RWPE1 (cell line): ENCODE measurements around the gene GRIA4.

Experiments used
- CTCF ChIA-PET: fragments of 350-600 bp; sonication (Branson Sonifier 250); formaldehyde crosslinking; extraction: SDS; loops from one replicate; lab custom pipeline; 2021; lab: Yijun Ruan, JAX
- POLR2A ChIA-PET: fragments of 400-600 bp; formaldehyde crosslinking; extraction: SDS; loops from one replicate; lab custom pipeline; 2020; ENCODE audit warnings: antibody characterized with exemption; ENCODE audit not compliant: low non-redundant PET; lab: Yijun Ruan, JAX
- DNase-seq: peaks from one replicate; pipeline ENCODE4 v3.0.0; 2012; ENCODE audit warnings: low spot score
- H3K27ac ChIP-seq: fragments of 450-650 bp; 2 replicates; pipeline ENCODE4 v1.5.1; 2017
- CTCF ChIP-seq: fragments of 450-650 bp; conservative IDR thresholded peaks from 2 replicates; pipeline ENCODE4 v1.5.1; 2017; ENCODE audit warnings: low read depth, mild to moderate bottlenecking

The GRIA4 gene

GRCh38 chr11:106022795-106023275, 413.0 kb downstream of the GRIA4 start:
- H3K27ac ChIP-seq: peak overlapping the region; percentile 74
- POLR2A ChIA-PET: no interaction called here
- no peak for TF ChIP-seq CTCF
- CTCF ChIA-PET: no interaction called here
- DNase-seq: no peak

GRCh38 chr11:106030609-106031008, 420.7 kb downstream of the GRIA4 start:
- TF ChIP-seq CTCF: no peak
- ChIA-PET CTCF (no interaction called here), POLR2A (no interaction called here)
- DNase-seq: no peak
- H3K27ac ChIP-seq: no peak overlapping the region

- no peak for TF ChIP-seq CTCF
- no peak overlapping the region for H3K27ac ChIP-seq
- peak; percentile 42 for DNase-seq
- CTCF ChIA-PET: no interaction called here
- POLR2A ChIA-PET: no interaction called here
These were observed 421.4 kb downstream of the GRIA4 start for GRCh38 chr11:106031202-106031810.
